Globus pallidus (tissue), 1 donor: ENCODE measurements around the gene CTDP1.
"Not testable (repeated sequence)": the region's sequence is repeated elsewhere in the genome, so short reads cannot be mapped to it uniquely, and the experiment has no call there.

Experiments
- DNase-seq: peaks from one replicate; pipeline ENCODE4 v3.0.0-alpha.2; 2015; ENCODE audit warnings: low spot score

CTDP1 gene

GRCh38 chr18:79698668-79699335, 19.2 kb downstream of the CTDP1 start:
- DNase-seq: peak; percentile 37

- DNase-seq: no peak
Observed at GRCh38 chr18:79699653-79700052, 20.1 kb downstream of the CTDP1 start.

GRCh38 chr18:79702906-79703305, 23.3 kb downstream of the CTDP1 start:
- DNase-seq: no peak

- DNase-seq: no peak
Observed at GRCh38 chr18:79704631-79705030, 25.0 kb downstream of the CTDP1 start.

- DNase-seq: no peak
Observed at GRCh38 chr18:79705272-79705671, 25.7 kb downstream of the CTDP1 start.

- DNase-seq: no peak
Observed at GRCh38 chr18:79706006-79706405, 26.4 kb downstream of the CTDP1 start.

- no peak for DNase-seq
Observed at GRCh38 chr18:79706658-79707057, 27.1 kb downstream of the CTDP1 start.

GRCh38 chr18:79707239-79707638, 27.6 kb downstream of the CTDP1 start:
- DNase-seq: no peak

- no peak for DNase-seq
Observed at GRCh38 chr18:79707671-79708070, 28.1 kb downstream of the CTDP1 start.

- peak; percentile 11 for DNase-seq
Observed at GRCh38 chr18:79708412-79708811, 28.8 kb downstream of the CTDP1 start.

GRCh38 chr18:79712206-79712857, 32.7 kb downstream of the CTDP1 start:
- DNase-seq: no peak

- no peak for DNase-seq
Observed at GRCh38 chr18:79713341-79713740, 33.7 kb downstream of the CTDP1 start.

- no peak for DNase-seq
Observed at GRCh38 chr18:79714531-79715240, 35.1 kb downstream of the CTDP1 start.

GRCh38 chr18:79715280-79715679, 35.7 kb downstream of the CTDP1 start:
- DNase-seq: no peak

GRCh38 chr18:79717059-79717458, 37.5 kb downstream of the CTDP1 start:
- no peak for DNase-seq

- no peak for DNase-seq
Observed at GRCh38 chr18:79717555-79718074, 38.0 kb downstream of the CTDP1 start.

- no peak for DNase-seq
Observed at GRCh38 chr18:79718126-79718525, 38.5 kb downstream of the CTDP1 start.

GRCh38 chr18:79718878-79719477, 39.4 kb downstream of the CTDP1 start:
- DNase-seq: no peak

- not testable (repeated sequence) for DNase-seq
Observed at GRCh38 chr18:79719478-79720358, 40.1 kb downstream of the CTDP1 start.

- no peak for DNase-seq
Observed at GRCh38 chr18:79720359-79720733, 40.7 kb downstream of the CTDP1 start.

GRCh38 chr18:79723036-79723435, 43.4 kb downstream of the CTDP1 start:
- DNase-seq: no peak

- no peak for DNase-seq
Observed at GRCh38 chr18:79723628-79724027, 44.0 kb downstream of the CTDP1 start.
